ENCODE measurements around the gene SLC36A3.
"Not testable (repeated sequence)": the region's sequence is repeated elsewhere in the genome, so short reads cannot be mapped to it uniquely, and the experiment has no call there.

DNA sequence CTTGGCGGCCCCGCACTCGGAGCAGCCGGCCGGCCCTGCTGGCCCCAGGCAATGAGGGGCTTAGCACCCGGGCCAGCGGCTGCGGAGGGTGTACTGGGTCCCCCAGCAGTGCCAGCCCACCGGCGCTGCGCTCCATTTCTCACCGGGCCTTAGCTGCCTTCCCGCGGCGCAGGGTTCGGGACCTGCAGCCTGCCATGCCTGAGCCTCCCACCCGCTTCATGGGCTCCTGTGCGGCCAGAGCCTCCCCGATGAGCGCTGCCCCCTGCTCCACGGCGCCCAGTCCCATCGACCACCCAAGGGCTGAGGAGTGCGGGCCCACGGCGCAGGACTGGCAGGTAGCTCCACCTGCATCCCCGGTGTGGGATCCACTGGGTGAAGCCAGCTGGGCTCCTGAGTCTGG lies 5.7 kb upstream of the SLC36A3 start:
- TF ChIP-seq, protein P1, sequence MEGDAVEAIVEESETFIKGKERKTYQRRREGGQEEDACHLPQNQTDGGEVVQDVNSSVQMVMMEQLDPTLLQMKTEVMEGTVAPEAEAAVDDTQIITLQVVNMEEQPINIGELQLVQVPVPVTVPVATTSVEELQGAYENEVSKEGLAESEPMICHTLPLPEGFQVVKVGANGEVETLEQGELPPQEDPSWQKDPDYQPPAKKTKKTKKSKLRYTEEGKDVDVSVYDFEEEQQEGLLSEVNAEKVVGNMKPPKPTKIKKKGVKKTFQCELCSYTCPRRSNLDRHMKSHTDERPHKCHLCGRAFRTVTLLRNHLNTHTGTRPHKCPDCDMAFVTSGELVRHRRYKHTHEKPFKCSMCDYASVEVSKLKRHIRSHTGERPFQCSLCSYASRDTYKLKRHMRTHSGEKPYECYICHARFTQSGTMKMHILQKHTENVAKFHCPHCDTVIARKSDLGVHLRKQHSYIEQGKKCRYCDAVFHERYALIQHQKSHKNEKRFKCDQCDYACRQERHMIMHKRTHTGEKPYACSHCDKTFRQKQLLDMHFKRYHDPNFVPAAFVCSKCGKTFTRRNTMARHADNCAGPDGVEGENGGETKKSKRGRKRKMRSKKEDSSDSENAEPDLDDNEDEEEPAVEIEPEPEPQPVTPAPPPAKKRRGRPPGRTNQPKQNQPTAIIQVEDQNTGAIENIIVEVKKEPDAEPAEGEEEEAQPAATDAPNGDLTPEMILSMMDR (conservative IDR thresholded peaks at IDR 0.05; ENCODE audit: low read depth, low read length) = not testable (repeated sequence)
- TF ChIP-seq POLR2A (IDR thresholded peaks at IDR 0.05; ENCODE audit: low read depth, low read length); CHD1 (IDR thresholded peaks at IDR 0.05; ENCODE audit: low read depth, low read length); RCOR1 (IDR thresholded peaks at IDR 0.05; ENCODE audit: insufficient replicate concordance, low read length); CEBPB (IDR thresholded peaks at IDR 0.05; ENCODE audit: low read depth, low read length); BHLHE40 (IDR thresholded peaks at IDR 0.05; ENCODE audit: low read depth, low read length); SMC3 (IDR thresholded peaks at IDR 0.05; ENCODE audit: low read depth, low read length); RAD21 (IDR thresholded peaks at IDR 0.05; ENCODE audit: low read length); MXI1 (IDR thresholded peaks at IDR 0.05; ENCODE audit: borderline replicate concordance, low read depth, low read length); FOS (IDR thresholded peaks at IDR 0.05; ENCODE audit: low read depth, low read length); MAZ (IDR thresholded peaks at IDR 0.05; ENCODE audit: borderline replicate concordance, low read depth, low read length): not testable (repeated sequence)

Data from IMR-90 (cell line).